HG02642 (cell line): ENCODE measurements around the gene SLC24A4.

Experiments
- ATAC-seq: cut with Tn5 transposase; IDR thresholded peaks from one replicate; pipeline ENCODE4 v1.9.1; 2021; ENCODE audit warnings: mild to moderate bottlenecking; ENCODE audit not compliant: unreplicated experiment, poor library complexity

The SLC24A4 gene

DNA sequence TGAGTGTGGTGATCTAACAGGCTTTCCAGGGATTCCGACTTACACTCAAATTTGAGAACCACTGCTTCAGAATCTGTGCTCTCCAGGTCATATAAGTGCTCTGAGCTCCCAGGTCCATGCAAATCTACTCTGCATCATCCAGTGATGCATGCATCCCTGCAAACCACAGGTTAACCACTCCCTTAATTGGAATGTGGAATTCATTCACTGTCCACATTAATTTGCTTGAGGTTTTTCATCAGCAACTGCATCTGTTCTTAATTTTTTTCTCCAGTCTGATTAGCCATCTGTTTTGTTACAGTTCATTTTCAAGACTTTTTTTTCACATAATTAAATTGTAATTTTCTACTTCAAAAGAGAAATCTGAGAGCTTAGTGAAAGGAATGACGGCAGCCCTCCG, 147.2 kb downstream of the SLC24A4 start:
- no peak for ATAC-seq

DNA sequence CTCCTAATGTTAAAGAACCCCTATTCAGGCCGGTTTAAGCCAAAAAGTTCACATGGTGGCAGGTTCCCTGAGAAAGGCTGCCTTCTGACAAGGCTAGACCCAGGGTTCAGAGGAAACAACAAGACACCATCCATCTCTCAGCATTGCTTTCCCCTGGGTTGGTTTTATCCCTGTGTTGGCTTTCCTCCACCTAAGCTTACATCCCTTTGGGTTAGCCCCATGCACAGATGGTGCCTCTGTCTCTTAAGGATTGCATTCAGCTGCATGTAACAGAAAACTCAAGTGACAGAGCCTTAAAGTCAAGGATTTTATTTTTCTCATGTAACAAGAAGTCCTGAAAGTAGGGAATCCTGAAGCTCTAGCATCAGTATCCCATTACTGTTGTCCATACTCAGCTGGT, 147.8 kb downstream of the SLC24A4 start:
- ATAC-seq: no peak

- no peak for ATAC-seq
Measured at GRCh38 chr14:92471919-92472318, 149.0 kb downstream of the SLC24A4 start.

DNA sequence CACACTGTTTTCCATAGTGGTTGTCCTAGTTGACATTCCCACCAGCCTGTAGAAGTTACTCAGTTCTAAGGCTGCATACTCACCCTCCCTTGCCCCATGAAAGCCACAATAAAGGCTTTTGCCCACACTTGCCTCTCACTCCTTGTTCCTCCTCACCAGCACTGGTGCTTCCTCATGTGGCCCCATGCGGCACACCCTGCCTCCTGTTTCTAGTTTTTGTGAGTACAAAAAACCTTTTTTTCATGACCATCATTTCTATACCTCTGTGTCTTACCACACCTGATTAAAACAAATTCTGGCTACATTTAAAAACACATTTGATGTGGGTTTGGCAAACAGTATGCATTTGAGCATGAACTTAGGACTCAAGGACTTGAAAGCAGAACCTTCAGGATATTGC, 149.9 kb downstream of the SLC24A4 start:
- no peak for ATAC-seq

DNA sequence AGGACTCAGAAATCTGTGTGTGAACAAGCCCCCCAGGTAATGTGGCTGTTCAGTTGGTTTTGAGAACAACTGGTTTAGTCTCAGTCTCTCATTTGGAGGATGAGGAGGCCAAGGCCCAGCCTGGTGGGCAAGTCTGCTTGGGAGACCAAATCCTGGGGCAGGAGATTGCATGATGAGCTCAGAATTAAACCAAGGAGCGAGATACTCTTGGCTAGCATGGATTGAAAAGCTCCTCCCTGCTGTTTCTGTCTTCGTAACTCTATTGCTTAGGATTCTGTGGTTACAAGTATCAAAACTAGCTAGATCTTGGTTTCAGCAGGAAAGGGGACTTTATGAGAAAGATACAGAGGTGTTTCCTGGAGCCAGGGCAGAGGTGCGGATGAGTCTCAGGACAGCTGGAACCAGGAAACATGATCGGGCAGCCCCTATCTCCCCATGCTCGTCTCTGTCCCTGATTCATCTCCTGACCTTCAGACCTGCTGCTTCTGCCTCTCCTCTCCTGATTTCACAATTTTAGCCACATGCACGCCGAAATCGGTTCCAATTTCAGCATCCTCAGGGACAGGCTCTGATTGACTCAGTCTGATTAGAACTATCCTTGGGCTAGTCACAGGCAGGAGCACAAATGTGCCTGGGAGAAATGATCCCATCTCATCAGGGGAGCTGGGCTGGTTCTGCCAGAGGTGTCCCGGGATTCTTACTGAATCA, 150.4 kb downstream of the SLC24A4 start:
- ATAC-seq: no peak

DNA sequence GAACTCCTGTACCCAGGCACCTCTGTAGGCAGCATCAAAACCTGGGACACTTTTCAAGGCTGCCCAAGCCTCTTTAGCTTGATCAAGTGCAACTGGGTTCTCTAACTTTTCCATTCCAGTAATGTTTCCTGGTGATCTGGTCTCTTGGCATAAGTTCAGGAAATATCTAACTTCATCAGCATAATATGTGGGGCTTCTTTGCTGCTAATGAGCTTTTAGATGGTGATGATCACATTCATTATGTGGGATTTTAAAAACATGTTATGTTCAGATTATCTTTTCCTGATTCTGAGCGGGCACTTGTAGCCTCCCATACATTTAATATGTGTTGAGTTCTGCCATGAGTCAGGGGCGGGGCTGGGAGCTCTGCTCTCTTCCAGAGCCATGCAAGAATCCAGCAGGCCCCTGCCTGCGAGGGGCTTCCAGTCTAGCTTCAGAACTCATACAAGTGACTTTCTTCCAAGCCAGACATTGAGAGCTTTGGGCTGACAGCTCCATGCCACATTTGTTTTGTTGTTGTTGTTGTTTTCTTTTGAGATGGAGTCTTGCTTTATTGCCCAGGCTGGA, 151.1 kb downstream of the SLC24A4 start:
- ATAC-seq: no peak

DNA sequence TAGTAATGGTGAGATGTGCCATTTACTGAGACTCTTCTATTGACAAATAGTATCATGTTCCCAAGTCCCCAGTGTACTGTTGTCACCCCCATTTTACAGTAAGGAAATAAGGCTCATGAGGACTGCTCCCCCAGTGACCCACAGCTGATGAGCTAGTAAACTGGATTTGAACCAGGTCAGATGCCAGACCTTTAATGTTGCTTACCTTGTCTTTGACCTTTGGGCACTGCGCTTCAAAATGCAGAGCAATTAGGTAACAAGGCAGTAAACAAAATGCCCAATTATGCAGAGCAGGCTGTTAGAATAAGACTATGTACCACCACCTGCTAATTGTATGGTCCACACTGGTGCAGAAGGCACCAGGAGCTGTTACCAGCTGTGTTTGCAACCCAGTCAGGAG, 152.1 kb downstream of the SLC24A4 start:
- no peak for ATAC-seq

- ATAC-seq: no peak
Measured at GRCh38 chr14:92475451-92476187, 152.7 kb downstream of the SLC24A4 start.

GRCh38 chr14:92480856-92481255, 157.9 kb downstream of the SLC24A4 start:
- no peak for ATAC-seq

DNA sequence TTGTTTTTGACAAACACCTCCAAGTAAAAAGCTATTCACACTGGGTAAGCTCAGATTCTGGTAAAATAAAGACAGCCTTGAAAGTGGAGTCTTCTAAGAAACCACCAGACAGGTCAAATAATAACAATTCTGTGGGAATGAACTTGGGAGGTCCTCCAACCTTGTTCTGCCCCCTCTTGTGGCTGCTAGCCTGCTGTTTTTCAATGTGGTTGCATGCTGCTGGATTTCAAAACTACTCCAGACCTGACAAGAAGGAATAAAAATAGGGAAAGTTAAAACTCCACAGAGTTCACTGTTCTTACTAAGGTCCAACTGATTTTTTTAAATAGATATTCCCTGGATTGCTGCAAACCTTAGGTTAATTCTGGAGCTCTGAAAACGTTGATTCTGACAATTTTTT, 158.4 kb downstream of the SLC24A4 start:
- ATAC-seq: no peak

DNA sequence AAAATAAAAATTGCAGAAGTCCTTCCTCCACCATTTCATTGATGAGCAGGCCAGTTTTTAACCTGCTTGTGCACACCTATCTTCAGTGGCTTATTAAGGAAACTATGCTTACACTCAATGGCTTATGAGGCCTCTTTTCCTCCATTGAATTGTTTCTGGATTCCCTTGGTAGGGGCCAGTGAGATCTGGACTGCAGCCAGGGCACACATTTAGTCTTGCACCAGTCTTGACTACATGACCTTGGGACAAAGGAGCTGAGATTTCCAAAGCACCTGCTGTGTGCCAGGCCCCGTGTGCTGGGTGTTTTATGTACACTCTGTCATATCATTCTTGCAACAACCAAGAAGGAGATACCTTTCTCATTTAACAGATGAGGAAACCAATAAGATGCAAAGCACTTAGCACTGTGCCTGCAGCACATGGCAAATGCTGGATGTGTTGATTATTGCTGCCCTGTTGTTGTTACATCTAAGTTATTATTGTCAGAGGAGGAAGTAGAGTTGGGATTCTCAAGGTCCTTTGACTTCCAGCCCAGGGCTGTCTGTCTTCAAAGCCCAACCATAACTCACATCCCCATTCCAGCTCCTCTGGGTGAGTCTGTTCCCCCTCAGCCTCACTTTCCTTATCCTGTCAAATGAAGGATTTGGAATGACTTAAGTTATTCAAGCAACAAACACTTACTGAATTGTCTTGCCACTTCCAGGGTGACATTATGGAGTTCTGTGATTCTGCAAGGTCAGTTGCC, 159.0 kb downstream of the SLC24A4 start:
- no peak for ATAC-seq

GRCh38 chr14:92482621-92483319, 159.8 kb downstream of the SLC24A4 start:
- no peak for ATAC-seq

DNA sequence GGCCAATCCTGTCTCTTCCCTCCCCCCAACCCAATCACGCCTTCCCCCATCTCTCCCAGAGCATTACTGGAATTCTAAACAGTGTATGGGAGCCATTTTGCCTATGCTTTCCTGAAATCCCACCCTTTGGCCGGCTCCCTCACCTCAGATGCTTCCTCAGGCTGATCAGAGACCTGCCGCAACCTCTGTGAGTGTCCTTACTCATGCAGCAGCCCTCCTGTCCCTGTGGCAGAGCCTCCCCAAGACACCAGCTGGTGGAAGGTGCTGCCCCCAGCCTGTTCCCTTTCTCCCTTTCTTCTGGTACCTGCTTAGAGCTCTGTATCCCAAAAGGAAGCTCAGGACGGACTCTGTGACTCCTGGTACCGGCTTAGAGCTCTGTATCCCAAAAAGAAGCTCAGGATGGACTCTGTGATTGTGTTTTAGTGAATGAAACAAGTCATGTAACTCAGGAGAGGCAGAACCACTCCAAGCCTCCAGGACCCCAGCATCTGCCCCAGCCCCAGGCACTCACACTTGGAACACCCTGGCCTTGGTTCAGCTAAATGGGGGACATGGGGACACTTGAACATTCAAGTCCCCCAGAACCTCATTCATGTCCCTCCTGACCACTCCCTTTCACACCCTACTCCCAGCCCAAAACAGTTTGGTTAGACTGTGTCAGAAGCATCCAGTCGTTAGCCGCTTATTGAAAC, 161.3 kb downstream of the SLC24A4 start:
- ATAC-seq: no peak

DNA sequence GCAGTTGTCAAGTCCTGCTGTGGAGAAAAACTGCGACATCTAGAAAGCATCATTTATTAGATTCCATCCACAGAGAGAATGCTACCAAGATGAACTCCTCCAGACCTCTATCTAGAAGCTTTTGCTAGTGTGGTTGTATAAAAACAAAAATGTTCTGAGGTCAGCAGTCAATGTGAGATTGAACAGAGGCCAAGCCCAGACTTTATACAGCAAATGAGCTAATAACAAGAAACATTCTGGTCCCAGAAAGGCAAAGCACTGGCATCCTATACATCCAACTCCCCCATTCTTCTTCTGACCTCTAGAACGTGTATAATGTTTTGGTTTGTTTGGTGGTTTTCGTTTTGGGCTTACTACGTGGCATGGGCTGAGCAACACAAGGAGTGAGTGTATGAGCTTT, 163.9 kb downstream of the SLC24A4 start:
- ATAC-seq: no peak

DNA sequence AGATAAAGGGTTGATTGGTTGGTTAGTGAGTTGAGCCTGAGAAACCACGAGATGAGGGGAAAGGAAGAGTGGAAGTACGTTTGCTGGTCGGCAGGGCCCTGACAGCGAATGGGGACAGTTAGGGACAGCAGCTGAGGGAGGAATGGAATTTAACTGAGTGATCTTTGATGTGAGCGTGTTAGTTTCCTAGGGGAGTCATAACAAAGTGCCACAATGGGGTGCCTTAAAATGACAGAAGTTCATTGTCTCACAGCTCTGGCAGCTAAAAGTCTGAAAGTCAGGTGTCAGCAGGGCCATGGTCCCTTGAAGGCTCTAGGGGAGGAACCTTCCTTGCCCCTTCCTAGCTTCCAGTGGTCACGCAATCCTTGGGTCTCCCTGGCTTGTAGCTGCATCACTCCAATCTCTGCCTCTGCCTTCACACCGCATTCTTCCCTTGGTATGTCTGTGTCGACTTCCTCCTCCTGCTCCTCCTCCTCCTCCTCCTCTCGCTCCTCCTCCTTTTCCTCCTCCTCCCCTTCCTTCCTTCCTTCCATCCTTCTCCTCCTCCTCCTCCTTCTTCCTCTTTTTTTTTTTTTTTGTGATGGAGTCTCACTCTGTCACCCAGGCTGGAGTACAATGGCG, 164.7 kb downstream of the SLC24A4 start:
- ATAC-seq: no peak

DNA sequence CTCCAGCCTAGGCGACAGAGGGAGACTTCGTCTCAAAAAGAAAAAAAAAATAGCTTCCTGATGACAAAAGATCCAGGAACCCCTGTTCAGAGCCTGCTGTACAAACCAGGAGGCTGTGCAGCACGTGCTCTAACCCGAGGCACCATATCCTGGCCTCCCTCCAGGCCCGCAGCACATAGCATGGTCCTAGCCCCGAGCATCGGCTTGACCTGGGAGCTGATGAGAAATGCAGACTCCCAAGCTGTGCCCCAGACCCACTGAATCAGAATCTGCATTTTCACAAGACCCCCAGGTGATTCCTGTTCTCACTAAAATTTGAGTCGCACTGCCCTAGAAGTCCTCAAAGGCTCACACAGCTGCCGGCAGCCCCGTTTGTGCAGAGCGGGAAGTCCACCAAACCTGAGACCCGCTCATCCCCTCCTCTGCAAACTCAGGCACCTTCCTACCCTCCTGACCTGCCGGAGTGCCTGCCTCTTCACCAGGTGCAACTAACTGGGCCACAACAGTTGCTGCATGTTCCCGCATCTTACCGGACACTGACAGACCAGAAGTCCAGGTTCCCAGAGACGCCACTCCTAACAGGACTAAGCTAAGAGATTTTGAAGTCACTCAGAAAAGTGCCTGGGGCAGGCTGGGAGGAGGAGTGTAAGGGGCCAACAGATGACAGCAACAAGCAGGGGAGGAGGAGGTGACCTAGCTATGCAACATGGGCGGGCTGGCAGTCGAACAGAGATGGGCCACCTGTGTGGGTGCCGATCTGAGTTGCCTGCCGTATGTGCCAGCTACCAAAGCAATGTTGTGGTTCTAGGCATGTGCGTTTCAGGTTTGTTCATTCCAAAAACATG, 166.7 kb downstream of the SLC24A4 start:
- ATAC-seq: no peak

- no peak for ATAC-seq
Measured at GRCh38 chr14:92490239-92490959, 167.4 kb downstream of the SLC24A4 start.

DNA sequence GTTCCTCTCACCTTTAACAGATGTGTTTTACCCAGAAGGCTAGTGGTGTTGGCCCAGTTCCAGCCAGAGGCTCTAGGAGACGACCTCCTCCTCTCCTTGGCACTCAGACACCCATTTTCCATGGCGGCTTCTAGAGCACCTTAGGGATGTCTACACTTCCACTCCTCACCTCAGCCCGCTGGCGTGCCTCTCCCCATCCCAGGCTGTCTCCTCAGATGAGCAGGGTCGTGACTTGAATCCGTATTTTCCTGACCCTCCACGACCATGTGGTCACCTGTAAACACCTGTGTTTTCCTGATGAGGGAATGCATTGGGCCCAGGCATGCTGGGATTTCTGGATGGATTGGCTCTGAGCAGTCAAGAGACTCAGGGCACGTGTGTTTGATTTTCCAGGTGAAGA, 168.8 kb downstream of the SLC24A4 start:
- no peak for ATAC-seq
